GM10847 (cell line): ENCODE data around the gene SNX10.

Source experiments
- POLR2A ChIP-seq: IDR thresholded peaks from 2 replicates; pipeline ENCODE4 v1.6.1; 2011; ENCODE audit not compliant: insufficient read length; ENCODE audit errors: extremely low read depth

SNX10 gene

DNA sequence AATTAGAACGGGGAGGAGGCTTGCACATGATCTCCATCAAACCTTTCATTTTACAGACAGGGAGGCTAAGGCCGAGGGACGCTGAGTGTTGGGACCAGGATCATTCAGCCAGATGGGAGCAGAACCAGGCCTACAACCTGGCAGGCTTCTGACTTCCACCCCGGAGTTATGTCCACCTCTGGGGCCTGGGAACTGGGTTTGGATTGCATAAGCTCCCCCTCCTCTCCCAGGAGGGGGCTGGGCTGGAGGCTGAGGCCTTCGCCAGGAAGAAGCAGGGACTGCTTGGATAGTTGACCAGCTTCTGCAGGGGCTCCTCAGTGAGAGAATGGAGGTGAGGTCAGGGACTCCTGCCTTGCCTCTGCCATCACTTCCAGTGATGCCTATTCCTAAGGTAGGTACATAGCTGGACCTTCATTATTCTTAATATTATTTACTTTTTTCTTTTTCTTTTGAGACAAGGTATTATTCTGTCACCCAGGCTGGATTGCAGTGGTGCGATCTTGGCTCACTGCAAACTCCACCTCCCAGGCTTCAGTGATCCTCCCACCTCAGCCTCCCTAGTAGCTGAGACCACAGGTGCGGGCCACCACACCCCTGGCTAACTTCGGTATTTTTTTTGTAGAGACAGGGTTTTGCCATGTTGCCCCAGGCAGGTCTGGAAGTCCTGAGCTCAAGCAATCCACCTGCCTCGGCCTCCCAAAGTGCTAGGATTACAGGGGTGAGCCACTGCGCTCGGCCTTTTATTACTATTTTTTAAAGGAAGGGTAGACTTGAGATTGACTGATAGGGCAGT is 1.3 kb downstream of the SNX10 start:
- TF ChIP-seq POLR2A, result no peak

DNA sequence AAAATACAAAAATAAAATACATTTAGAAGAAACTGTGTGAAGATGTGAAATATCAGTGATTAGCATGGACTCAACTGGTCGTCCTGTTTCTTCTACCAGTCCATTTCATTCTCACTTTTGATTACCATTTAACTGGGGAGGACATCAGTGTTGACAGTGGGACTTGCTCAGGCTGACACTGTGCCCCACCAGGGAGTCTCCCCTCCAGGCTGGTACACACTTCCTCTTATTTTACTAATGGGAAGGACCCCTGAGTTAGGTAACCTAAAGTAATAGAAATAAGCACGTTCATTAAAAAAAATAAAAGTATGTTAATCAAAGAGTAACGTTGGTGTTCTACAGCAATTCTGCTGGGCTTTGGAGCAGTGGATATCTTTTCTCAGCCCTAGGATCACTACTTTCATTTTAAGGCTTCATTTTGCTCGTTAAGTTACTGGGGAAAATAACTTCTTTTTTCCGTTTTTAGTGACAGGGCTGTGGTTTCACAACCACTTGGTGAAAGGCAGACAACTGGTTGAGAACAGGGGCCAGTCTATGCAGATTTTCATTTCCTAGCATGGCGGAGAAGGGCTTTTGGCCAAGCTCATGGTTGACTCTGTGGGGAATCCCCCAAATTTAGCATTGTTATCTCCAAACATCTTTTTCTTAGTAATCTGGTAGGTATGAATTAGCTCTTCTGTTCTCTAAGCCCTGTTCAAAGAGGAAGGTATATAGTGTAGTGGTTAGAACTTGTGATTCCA is 2.1 kb downstream of the SNX10 start:
- TF ChIP-seq POLR2A, result no peak

DNA sequence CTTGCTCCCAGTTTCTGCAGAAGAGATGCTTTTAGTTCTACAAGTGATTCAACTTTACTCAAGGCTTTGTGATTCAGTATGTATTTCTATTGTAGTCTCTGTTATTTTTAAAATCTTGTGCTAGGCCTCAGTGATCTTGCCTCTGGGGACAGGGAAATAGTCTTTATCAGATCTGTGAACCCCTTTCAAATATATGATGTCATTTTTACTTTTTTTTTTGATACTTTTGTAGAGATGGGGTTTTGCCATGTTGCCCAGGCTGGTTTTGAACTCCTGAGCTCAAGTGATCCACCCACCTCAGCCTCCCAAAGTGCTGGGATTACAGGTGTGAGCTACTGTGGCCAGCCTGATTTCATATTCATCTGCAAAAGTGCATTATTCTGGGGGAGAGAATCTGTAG is 3.4 kb downstream of the SNX10 start:
- no peak for TF ChIP-seq POLR2A

DNA sequence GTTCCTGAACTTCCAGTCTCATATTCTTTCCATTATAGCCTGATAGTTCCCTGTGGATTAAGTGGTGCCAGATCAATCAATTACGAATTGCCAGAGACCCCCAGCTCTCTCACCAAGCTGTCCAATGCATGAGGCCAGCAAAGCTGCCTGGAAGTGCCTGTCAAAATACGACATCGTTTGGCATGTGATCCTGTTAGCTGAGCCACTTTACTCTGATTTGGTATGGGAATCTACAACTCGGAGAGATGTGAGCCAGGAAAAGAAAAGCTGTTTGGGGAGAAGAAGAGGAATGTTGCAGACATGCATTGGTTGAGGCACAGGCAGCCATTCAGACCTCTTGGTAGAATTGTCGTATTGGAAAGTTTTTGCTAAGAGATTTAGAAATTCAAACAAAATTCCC is 3.9 kb downstream of the SNX10 start:
- no peak for TF ChIP-seq POLR2A

DNA sequence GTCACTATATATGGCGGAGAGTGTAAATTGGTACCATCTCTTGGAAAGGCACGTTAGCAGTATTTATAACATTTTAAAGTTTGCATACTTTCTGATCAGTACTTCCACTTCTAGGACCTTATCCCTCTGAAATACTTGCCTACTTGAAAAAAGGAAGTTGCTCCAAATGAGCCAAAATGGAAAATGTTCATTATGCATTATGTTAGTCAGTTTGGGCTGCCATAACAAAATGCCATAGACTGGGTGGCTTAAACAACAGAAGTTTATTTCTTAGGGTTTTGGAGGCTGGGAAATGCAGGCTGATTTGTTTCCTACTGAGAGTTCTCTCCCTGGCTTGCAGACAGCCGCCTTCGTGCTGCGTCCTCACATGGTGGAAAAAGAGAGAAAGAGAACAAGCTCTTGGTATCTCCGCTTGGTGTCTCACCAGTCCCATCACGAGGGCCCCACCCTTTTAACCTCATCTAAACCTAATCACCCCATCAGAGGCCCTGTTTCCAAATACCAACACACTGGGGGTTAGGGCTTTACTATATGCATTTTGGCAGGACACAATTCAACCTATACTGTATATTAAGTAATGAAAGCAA is 6.9 kb downstream of the SNX10 start:
- TF ChIP-seq POLR2A, result no peak

DNA sequence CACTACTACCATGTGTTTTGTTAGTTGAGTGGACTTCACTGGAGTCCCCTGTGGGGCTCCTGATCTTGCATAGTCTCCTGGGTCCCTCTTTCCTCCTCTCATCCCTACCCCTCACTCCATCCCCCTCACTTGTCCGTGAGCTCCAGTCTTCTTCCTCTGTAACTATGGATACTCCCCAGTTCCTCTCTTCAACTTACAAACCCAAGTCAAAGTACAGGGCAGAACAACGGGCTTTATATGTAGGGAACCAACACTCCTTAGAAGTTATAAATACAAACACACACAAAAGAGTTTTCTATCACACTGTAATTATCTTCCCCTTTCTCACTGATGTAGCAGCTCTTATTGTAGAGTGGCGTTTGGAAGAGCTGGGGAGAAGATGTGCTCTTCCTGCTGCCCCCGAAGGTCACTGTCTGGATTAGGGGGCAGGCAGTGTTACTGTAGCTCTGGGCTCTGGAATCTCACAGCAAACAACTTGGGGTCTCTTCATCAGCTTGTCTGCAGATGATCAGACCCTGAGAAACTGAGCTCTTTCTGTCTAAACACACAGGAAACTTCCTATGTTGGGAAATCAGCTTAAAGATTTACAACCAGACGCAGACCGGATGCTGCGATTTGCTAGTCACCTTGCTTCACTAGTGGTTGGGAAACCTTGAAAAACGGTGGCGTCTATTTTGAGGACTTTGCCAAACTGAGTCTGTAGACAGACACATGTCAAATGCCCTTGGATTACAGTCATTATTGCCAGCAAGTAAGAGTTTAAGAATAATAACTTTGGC is 13.6 kb downstream of the SNX10 start:
- TF ChIP-seq POLR2A, result no peak

DNA sequence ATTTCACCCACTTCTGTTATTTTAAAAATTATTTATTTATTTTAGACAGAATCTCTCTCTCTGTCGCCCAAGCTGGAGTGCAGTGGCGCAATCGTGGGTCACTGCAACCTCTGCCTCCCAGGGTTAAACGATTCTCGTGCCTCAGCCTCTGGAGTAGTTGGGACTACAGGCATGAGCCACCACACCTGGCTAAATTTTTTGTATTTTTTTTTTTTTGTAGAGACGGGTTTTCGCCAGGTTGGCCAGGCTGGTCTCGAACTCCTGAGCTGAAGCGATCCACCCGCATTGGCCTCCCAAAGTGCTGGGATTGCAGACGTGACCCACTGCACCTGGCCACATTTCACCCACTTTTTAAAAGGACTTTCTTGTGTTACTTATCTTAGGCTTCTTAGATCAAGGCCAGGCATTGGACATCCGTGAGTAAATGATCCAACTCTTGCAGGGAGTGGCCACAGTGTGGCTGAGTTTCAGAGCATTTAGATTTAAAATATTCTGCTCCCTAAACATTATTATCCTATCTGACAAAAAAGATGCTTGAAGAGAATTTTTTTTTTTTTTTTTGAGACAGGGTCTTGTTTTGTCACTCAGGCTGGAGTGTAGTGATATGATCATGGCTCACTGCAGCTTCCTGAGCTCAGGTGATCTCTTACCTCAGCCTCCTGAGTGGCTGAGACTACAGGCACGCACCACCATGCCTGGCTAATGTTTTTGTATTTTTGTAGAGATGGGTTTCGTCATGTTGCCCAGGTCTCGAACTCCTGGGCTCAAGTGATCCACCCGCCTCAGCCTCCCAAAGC is 14.4 kb downstream of the SNX10 start:
- no peak for TF ChIP-seq POLR2A

DNA sequence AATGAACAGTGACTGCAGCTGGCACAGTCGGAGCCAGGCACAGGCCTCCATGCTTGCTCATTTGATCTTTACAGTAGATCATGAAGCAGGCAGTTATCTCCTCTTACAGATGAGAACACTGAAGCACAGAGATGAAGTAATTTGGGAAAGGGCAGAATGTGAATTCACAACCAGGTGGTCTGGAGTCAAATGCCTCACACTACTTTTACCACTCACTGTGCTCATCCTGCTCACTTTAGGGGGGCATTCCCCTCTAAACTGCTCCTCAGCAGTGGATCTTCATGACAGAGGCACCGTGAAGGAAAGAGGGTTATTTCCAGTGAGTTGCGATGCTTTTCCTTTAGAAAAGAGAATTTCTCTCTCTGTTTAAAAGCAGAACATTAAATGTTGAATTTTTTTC is 15.1 kb downstream of the SNX10 start:
- TF ChIP-seq POLR2A, result no peak

DNA sequence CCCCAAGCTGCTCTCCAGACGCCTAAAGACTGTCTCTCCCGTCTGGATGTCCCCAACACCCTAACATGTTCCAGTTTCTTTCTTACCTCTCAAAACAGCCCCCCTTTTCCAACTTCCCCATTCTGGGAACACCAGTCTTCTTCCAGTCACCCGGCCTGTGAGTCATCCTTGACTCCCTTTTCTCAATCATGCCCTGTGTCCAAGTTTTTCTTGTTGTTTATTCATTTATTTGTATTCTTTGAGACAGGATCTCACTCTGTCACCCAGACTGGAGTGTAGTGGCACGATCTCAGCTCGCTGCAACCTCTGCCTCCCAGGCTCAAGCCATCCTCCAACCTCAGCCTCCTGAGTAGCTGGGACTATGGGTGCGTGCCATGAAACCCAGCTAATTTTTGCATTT is 15.6 kb downstream of the SNX10 start:
- TF ChIP-seq POLR2A, result no peak

DNA sequence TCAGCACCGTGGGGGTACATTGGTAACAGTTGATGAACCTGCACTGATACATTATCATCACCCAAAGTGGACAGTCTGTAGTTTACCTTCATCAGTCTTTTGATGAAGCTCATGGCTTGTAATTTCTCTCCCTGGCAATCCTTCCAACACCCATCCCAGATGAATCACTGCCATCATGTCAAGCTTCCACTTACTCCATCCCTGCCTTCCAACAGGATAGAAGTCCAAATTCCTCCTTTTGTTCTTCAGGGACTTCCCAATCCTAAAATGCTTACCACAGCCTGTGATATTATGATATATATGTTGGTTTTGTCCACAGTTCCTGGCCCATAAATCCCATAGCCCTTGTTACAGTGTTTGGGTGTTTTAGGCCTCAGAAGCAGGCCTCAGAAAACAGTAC is 16.1 kb downstream of the SNX10 start:
- TF ChIP-seq POLR2A, result no peak

DNA sequence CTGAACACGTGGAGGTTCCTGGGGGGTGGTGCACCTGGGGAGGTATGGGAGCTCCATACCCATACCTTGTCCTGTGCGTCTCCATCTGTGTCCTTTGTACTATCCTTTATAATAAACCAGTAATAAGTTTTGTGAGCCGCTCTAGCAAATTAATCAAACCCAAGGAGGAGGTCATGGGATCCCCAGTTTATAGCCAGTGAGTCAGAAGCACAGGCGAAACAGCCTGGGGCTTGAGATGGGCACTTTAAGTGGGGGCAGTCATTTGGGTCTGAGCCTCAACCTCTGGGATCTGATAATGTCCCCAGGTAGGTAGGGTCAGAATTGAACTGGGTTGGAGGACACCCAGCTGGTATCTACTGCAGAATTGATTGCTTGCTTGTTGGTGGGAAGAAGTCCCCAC is 16.9 kb downstream of the SNX10 start:
- TF ChIP-seq POLR2A, result no peak

DNA sequence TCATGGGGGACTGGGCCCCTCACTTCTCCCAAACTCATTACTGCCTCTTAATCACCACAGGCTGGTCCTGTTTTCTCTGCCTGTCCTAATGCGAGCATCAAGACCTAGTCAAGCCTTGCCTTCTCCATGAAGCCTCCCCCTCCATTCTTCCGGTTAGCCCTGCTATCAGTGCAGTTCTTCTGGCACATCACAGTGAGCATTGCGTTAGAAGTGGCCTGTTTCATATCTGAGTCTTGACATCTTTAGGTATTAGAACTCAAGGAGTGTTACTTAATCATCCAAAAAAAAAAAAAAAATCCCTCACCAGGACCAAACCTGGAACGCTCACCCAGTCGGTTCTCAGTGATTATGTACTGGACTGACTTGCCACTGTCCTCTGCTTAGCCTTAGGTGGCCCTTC is 17.4 kb downstream of the SNX10 start:
- no peak for TF ChIP-seq POLR2A

DNA sequence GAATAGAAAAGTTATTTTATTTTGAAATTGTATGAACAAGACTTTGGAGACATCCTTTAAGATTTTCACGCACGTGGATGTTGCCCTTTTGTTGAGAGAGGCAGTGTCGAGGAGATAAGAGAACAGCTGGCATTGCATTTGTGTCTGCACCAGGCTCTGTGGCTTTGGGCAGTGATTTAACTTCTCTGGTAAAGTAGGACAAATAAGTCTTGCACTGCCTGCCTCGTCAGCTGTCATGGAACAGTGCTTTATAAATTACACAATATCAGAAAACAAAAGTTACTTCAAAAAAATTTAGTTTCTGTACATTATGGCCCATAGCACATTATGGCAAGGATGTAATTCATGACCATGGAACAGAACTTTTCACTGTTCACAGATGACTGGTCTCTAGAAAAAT is 20.1 kb downstream of the SNX10 start:
- no peak for TF ChIP-seq POLR2A

DNA sequence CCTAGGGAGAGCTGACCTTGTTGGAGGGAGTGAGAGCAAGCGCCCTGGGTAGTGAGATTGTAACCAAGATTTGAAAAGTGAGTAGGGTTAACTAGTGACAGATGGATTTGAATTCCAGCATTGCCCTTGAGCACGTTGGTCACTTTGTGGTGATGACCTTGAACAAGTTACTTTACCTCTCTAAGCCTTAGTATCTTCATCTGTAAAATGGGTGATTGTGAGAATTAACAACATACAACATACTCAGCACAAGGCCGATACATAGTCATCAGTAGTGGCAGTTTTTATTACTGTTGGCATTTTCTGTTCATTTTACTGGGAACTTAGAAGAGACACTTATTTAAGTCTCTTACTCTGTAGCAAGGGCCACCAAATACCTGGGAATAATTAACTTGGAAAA is 25.5 kb downstream of the SNX10 start:
- no peak for TF ChIP-seq POLR2A

DNA sequence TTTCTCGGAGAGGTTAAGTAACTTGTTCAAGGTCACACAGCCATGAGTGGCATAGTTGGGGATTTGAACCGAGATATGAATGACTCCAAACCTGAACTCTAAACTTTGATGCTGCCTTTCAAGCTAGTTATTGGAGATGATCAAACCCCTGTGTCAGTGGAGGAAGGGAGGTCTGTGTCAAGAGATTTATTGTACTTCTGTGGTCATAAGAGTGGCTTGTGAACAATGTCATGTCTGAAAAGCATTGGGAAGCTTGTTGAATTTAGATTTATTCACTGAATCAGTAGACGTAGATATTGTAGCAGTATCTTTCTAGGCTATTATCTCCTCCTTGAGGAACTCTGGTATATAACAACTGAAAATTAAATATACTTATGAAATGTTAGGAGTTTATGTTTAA is 27.3 kb downstream of the SNX10 start:
- no peak for TF ChIP-seq POLR2A
